Measurements from ENCODE around the gene TGIF1.

DNA sequence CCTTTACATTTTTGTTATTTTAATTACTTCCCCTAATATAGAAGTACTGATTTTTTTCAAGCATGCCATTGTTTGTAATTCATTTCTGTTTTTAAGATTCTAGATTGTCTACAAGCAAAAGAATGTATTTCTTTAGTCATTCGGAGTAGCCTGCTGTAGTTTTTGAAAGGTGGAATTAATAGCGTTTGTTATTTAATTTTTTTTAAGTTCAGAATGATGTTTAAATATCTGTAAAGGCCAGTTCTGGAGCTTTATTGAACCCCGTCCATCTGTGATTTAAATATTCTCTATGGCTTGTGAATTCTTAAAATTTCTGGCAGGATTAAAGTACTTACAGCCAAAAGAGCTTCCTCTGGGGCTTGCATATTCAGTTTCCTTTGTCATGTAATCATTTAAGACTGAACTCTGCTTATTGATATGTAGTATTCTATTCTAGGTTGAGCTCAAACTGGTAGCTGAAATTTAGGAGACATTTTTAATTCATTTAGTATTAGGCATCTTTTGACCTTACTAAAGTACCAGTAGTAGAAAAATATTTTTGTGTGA lies 5.2 kb downstream of the TGIF1 start:
- TF ChIP-seq CTCF (IDR thresholded peaks at IDR 0.05; ENCODE audit: low read depth, low read length, poor library complexity, severe bottlenecking) (no peak), EZH2phosphoT487 (IDR thresholded peaks at IDR 0.05; ENCODE audit: borderline replicate concordance, low read length) (no peak)
